Astrocyte of the spinal cord (primary cell): ENCODE data around the gene HUWE1.

Experiments used
- DNase-seq: peaks from one replicate; pipeline ENCODE4 v3.0.0; 2011; ENCODE audit warnings: low read depth, low spot score
- H3K4me3 ChIP-seq: 2 replicates; pipeline ENCODE4 v1.5.1; 2011; ENCODE audit warnings: low read depth, mild to moderate bottlenecking, low read length, moderate library complexity
- in situ Hi-C: cut with HindIII; loops from 2 replicates; pipeline ENCODE4 v1.10.0; 2017; ENCODE audit warnings: low sequenced_read_pairs
- TF ChIP-seq, protein P1 (sequence below): IDR thresholded peaks from 2 replicates; pipeline ENCODE4 v1.5.1; 2012; ENCODE audit warnings: low read depth, mild to moderate bottlenecking, low read length, inconsistent platforms

HUWE1 gene

DNA sequence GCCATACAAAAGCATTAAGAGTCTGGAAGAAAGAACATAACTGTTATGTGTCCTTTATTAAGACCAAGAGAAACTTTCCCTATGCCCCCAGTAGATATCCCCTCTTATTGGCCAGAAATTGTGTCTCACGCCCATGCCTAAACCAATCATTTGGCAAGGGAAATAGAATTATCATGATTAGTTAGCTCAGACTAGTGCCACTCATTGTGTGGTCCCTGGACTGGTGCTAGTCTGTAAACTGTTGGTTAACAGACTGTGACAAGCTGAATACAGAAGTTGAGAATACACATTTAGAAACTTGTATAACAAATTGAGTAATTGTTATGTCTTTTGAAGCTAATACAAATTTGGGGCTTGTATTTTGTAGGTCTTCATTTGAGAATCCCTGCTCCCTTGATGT, 8.1 kb upstream of the HUWE1 start:
- DNase-seq, result no peak
- in situ Hi-C loops, result no loop called here
- no peak overlapping the region for H3K4me3 ChIP-seq
- TF ChIP-seq, protein P1, sequence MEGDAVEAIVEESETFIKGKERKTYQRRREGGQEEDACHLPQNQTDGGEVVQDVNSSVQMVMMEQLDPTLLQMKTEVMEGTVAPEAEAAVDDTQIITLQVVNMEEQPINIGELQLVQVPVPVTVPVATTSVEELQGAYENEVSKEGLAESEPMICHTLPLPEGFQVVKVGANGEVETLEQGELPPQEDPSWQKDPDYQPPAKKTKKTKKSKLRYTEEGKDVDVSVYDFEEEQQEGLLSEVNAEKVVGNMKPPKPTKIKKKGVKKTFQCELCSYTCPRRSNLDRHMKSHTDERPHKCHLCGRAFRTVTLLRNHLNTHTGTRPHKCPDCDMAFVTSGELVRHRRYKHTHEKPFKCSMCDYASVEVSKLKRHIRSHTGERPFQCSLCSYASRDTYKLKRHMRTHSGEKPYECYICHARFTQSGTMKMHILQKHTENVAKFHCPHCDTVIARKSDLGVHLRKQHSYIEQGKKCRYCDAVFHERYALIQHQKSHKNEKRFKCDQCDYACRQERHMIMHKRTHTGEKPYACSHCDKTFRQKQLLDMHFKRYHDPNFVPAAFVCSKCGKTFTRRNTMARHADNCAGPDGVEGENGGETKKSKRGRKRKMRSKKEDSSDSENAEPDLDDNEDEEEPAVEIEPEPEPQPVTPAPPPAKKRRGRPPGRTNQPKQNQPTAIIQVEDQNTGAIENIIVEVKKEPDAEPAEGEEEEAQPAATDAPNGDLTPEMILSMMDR, result no peak

GRCh38 chrX:53688300-53688699, 1.8 kb upstream of the HUWE1 start:
- DNase-seq, result no peak
- no peak overlapping the region for H3K4me3 ChIP-seq
- in situ Hi-C loops, result no loop called here
- TF ChIP-seq, protein P1, result no peak

DNA sequence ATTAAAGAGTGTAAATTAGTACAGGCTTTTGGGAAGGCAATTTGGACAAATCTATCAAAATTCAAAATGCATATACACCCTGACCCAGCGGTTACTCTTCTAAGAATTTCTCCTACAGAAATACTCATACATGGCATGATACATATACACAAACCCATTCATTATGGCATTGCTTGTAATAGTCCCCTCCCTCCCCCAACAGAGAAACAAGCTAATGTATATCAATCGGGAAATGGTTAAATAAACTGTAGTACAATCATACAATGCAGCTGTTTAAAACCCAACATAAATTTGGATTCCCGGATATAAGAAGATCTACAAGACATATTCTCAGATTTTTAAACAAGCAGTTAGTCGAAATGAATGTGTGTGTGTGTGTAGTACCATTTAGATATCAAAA, 808 bp downstream of the HUWE1 start:
- DNase-seq, result no peak
- in situ Hi-C loops, result no loop called here
- peak overlapping the region; percentile 65 for H3K4me3 ChIP-seq
- TF ChIP-seq, protein P1, result no peak

DNA sequence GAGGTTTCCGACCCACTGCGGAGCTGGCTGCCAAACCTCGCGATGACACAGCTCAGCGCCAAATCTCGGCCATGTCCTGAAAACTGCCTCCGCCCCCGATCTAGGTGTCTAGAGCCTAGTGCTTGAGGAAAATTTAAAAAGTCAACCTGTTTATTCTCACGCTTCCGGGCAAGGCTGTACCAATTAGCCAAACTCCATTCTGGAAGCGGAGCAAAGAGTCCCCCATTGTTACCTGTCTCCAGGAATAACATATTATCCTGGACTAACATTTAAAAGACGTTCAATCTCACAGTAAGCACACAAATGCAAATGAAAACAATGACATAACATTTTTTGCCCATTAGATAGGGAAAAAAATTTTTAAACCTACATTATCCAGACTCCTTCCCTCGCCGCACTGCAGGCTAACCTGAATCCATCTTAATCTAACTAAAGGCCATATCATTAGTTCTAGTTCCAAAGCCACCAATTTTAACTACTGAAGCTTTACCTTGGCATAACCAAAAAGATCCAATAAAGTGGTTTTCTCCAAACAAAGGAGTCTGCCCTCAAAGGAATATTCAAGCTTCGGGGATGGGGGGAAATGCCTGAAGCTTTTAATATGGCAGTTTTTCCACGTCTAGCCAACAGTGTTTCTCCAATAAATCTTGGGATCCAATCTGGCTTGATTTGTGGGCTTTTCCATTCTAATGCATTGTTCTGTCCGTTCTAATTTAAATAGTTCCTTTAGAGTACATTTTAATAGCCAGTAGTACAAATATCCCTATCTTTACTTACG, 1.9 kb downstream of the HUWE1 start:
- DNase-seq, result no peak

GRCh38 chrX:53683556-53684414, 2.7 kb downstream of the HUWE1 start:
- TF ChIP-seq, protein P1, result no peak
- peak overlapping the region; percentile 77 for H3K4me3 ChIP-seq
- peak; percentile 98 for DNase-seq
- in situ Hi-C loops, result no loop called here

More for the DNA sequence above, 1.9 kb downstream of the HUWE1 start:
- TF ChIP-seq, protein P1, result no peak
- in situ Hi-C loops, result no loop called here
- H3K4me3 ChIP-seq, result peak overlapping the region; percentile 65

DNA sequence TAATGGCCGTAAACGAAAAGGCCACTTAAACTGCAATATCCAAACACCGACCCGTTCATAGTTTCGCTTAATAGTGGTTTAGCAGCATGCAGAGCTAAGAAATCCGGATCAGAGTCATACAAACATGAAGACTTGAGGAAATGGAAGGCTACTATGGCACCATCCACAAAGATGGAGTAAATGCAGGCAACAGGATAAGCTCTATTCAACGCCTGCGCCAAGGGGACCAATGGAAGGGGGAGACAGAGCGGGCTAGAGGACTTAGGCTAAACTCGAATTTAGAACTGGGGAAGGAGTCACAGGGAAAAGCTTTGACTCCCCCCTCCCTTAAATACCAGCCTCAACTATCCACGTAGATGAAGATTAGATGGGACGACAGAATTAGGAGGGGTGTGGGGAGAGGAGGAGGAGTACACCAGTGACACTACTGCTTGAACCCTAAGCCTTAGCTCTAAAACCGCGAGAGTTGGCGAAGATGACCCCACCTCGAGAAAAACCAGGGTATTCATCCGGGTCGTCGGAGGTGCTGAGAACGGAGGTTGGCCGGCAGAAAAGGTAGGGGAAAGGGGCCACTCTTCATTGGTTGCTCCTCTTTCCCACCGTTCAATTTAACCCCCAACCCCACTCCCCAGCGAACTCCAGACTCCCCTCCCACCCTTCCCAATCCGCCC, 3.5 kb downstream of the HUWE1 start:
- TF ChIP-seq, protein P1, result no peak
- peak; percentile 58 for DNase-seq
- in situ Hi-C loops, result no loop called here
- peak overlapping the region; percentile 77 for H3K4me3 ChIP-seq
